Activated T-cell treated with anti-CD3 and anti-CD28 coated beads, Interleukin-2, amount 50 U/mL, for 1 hour (primary cell): ENCODE results near the gene PDGFD.

Experiments
- DNase-seq: peaks from one replicate; pipeline ENCODE4 v3.0.0-alpha.2; 2020

The PDGFD gene

GRCh38 chr11:103871923-103872551 is 291.9 kb downstream of the PDGFD start:
- no peak for DNase-seq

- no peak for DNase-seq
Observed at GRCh38 chr11:103870821-103871309, 293.1 kb downstream of the PDGFD start.

- no peak for DNase-seq
Observed at GRCh38 chr11:103867481-103867880, 296.5 kb downstream of the PDGFD start.

- DNase-seq, result no peak
Observed at GRCh38 chr11:103863497-103863896, 300.4 kb downstream of the PDGFD start.

GRCh38 chr11:103862802-103863174 is 301.2 kb downstream of the PDGFD start:
- DNase-seq, result no peak

- DNase-seq, result no peak
Observed at GRCh38 chr11:103862094-103862801, 301.7 kb downstream of the PDGFD start.
